HEK293 (cell line): Measurements from ENCODE around the gene AKT1.

Experiments used
- BCL6B ChIP-seq: fragments of 450-650 bp; formaldehyde crosslinking; IDR thresholded peaks from 2 replicates; pipeline ENCODE4 v1.5.1; 2017; ENCODE audit warnings: missing biosample characterization, missing genetic modification characterization
- CTCF ChIP-seq: fragments of 450-650 bp; formaldehyde crosslinking; IDR thresholded peaks from 2 replicates; pipeline ENCODE4 v1.5.1; 2016; ENCODE audit warnings: missing biosample characterization, missing genetic modification characterization
- HIC1 ChIP-seq: fragments of 450-650 bp; formaldehyde crosslinking; IDR thresholded peaks from 2 replicates; pipeline ENCODE4 v1.5.1; 2016; ENCODE audit warnings: missing biosample characterization, missing genetic modification characterization
- HOXC10 ChIP-seq: sonication (generic); formaldehyde crosslinking; IDR thresholded peaks from 2 replicates; pipeline ENCODE4 v1.8.1; 2023; ENCODE audit warnings: mild to moderate bottlenecking, missing genetic modification reagents
- KLF1 ChIP-seq: fragments of 450-650 bp; formaldehyde crosslinking; IDR thresholded peaks from 2 replicates; pipeline ENCODE4 v1.5.1; 2016; ENCODE audit warnings: missing biosample characterization, missing genetic modification characterization
- PRDM2 ChIP-seq: fragments of 450-650 bp; formaldehyde crosslinking; IDR thresholded peaks from 2 replicates; pipeline ENCODE4 v1.5.1; 2016; ENCODE audit warnings: missing biosample characterization, missing genetic modification characterization, borderline replicate concordance
- PRDM6 ChIP-seq: fragments of 450-650 bp; formaldehyde crosslinking; IDR thresholded peaks from 2 replicates; pipeline ENCODE4 v1.5.1; 2017; ENCODE audit warnings: missing biosample characterization, missing genetic modification characterization
- SCRT2 ChIP-seq: fragments of 450-650 bp; formaldehyde crosslinking; IDR thresholded peaks from 2 replicates; pipeline ENCODE4 v1.5.1; 2016; ENCODE audit warnings: missing biosample characterization, missing genetic modification characterization
- YY1 ChIP-seq: fragments of 450-650 bp; formaldehyde crosslinking; IDR thresholded peaks from 2 replicates; pipeline ENCODE4 v1.5.1; 2018; ENCODE audit warnings: missing biosample characterization, missing genetic modification characterization
- ZEB2 ChIP-seq: fragments of 450-650 bp; formaldehyde crosslinking; IDR thresholded peaks from 2 replicates; pipeline ENCODE4 v1.5.1; 2016; ENCODE audit warnings: missing biosample characterization, missing genetic modification characterization
- ZNF132 ChIP-seq: fragments of 450-650 bp; formaldehyde crosslinking; IDR thresholded peaks from 2 replicates; pipeline ENCODE4 v1.5.1; 2017; ENCODE audit warnings: missing biosample characterization, missing genetic modification characterization, borderline replicate concordance
- ZNF140 ChIP-seq: fragments of 450-650 bp; formaldehyde crosslinking; IDR thresholded peaks from 2 replicates; pipeline ENCODE4 v1.5.1; 2016; ENCODE audit warnings: missing biosample characterization, missing genetic modification characterization
- ZNF26 ChIP-seq: fragments of 450-650 bp; formaldehyde crosslinking; IDR thresholded peaks from 2 replicates; pipeline ENCODE4 v1.5.1; 2016; ENCODE audit warnings: missing biosample characterization, missing genetic modification characterization
- ZNF529 ChIP-seq: fragments of 450-650 bp; formaldehyde crosslinking; IDR thresholded peaks from 2 replicates; pipeline ENCODE4 v1.5.1; 2017; ENCODE audit warnings: missing genetic modification characterization, missing biosample characterization; ENCODE audit not compliant: insufficient replicate concordance
- ZNF596 ChIP-seq: fragments of 450-650 bp; IDR thresholded peaks from 2 replicates; pipeline ENCODE4 v1.5.0; 2018; ENCODE audit warnings: missing biosample characterization, mild to moderate bottlenecking, missing genetic modification characterization, moderate library complexity
- ZNF629 ChIP-seq: fragments of 450-650 bp; formaldehyde crosslinking; IDR thresholded peaks from 2 replicates; pipeline ENCODE4 v1.5.1; 2017; ENCODE audit warnings: missing biosample characterization, missing genetic modification characterization
- ZNF701 ChIP-seq: fragments of 450-650 bp; formaldehyde crosslinking; IDR thresholded peaks from 2 replicates; pipeline ENCODE4 v1.5.1; 2016; ENCODE audit warnings: missing biosample characterization, missing genetic modification characterization
- ZSCAN4 ChIP-seq: fragments of 450-650 bp; formaldehyde crosslinking; IDR thresholded peaks from 2 replicates; pipeline ENCODE4 v1.5.1; 2017; ENCODE audit warnings: missing biosample characterization, missing genetic modification characterization
- ZSCAN5A ChIP-seq: fragments of 450-650 bp; formaldehyde crosslinking; IDR thresholded peaks from 2 replicates; pipeline ENCODE4 v1.5.1; 2016; ENCODE audit warnings: missing biosample characterization, missing genetic modification characterization

The AKT1 gene

GRCh38 chr14:104826189-104826860 lies 30.8 kb upstream of the AKT1 start (continued):
- peak; percentile 48; the same call in 1 of the 2 replicates for TF ChIP-seq HIC1
- no peak for TF ChIP-seq PRDM6 (tag by site-specific recombination)
- no peak for TF ChIP-seq ZNF140 (tag by site-specific recombination)
- TF ChIP-seq ZNF529 (tag by site-specific recombination): no peak
- no peak for TF ChIP-seq HOXC10 (CRISPR knock-in tag)
- no peak for TF ChIP-seq ZNF132
- TF ChIP-seq ZNF629 (tag by site-specific recombination): peak; percentile 27; the same call in 1 of the 2 replicates
- no peak for TF ChIP-seq ZSCAN4 (tag by site-specific recombination)
- peak; percentile 81 for TF ChIP-seq KLF1 (tag by site-specific recombination)
- TF ChIP-seq ZNF596 (tag by site-specific recombination): no peak
- TF ChIP-seq ZNF701 (tag by site-specific recombination): no peak
- TF ChIP-seq ZNF26 (tag by site-specific recombination): no peak
- TF ChIP-seq BCL6B (tag by site-specific recombination): no peak
- TF ChIP-seq YY1 (tag by site-specific recombination): no peak
- TF ChIP-seq ZEB2 (tag by site-specific recombination): peak; percentile 42; the same call in 1 of the 2 replicates
- TF ChIP-seq SCRT2 (tag by site-specific recombination): no peak
- TF ChIP-seq ZSCAN5A (tag by site-specific recombination): peak; percentile 72; the same call in 1 of the 2 replicates
- no peak for TF ChIP-seq PRDM2 (tag by site-specific recombination)
- peak; percentile 55 for TF ChIP-seq CTCF
